ENCODE results near the gene DYRK1B.

The DYRK1B gene

DNA sequence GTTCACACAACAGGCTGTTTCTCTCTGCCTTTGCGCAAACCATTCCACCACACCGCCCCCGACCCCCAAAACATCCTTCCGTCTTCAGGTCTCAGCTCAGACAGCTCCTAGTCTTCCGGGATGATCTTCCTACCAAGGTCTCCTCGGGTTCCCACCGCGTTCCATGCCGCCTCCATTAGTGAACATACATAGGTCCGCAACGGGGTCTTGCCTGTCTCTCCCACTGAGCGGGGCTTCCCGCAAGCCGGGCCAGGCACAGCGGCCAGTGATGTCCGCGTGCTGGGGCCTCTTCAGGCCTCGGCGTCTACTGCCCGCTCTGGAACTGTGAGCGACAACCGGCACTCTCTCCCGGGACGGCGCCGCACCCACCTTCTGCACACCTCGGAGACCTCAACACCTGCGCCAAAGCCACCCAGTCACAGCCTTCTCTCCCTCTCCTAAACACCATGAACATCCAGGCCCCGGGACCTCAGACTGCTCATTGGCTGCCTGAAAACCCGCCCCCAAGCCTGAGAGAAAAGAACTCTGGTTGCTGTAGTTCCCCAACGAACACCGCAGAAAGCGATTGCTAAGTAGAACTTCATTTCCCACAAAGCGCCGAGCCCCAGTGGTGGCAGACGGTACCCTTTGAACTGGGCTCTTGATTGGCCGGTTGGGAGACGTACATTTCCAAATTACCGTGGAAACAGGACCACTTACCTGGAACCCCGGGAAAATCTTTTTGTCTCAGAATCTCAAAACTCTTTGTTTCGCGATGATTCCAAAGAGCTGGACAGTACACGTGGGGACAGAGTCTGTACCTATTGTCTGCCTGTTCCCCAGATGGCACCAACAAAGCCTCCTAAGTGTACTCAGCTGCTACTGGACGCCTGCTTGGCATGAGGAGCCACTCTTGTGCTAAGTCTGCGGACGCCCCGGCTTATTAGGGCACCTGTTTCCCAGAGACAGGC, 9.5 kb downstream of the DYRK1B start (continued):
- no peak for TF ChIP-seq MEIS1 (CRISPR knock-in tag; IDR thresholded peaks at IDR 0.05; ENCODE audit: borderline replicate concordance)
- no peak for TF ChIP-seq BCL11A (tag by site-specific recombination; IDR thresholded peaks at IDR 0.05; ENCODE audit: low read depth)
- no peak for TF ChIP-seq ZNF433 (tag by site-specific recombination; IDR thresholded peaks at IDR 0.05; ENCODE audit: low read depth)
- no peak for TF ChIP-seq SETDB1 (IDR thresholded peaks at IDR 0.05; ENCODE audit: insufficient read length, low read length)
- peak; percentile 91; the same call in 1 of the 2 replicates for TF ChIP-seq ZNF391 (tag by site-specific recombination; IDR thresholded peaks at IDR 0.05; ENCODE audit: borderline replicate concordance, low read depth)
- TF ChIP-seq ZNF280C (tag by site-specific recombination; IDR thresholded peaks at IDR 0.05) = no peak
- TF ChIP-seq, protein P1, sequence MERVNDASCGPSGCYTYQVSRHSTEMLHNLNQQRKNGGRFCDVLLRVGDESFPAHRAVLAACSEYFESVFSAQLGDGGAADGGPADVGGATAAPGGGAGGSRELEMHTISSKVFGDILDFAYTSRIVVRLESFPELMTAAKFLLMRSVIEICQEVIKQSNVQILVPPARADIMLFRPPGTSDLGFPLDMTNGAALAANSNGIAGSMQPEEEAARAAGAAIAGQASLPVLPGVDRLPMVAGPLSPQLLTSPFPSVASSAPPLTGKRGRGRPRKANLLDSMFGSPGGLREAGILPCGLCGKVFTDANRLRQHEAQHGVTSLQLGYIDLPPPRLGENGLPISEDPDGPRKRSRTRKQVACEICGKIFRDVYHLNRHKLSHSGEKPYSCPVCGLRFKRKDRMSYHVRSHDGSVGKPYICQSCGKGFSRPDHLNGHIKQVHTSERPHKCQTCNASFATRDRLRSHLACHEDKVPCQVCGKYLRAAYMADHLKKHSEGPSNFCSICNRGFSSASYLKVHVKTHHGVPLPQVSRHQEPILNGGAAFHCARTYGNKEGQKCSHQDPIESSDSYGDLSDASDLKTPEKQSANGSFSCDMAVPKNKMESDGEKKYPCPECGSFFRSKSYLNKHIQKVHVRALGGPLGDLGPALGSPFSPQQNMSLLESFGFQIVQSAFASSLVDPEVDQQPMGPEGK (tag by site-specific recombination; IDR thresholded peaks at IDR 0.05) = peak; percentile 57
- TF ChIP-seq ZSCAN23 (tag by site-specific recombination; IDR thresholded peaks at IDR 0.05) = no peak
- peak; percentile 85 for TF ChIP-seq PRDM10 (tag by site-specific recombination; IDR thresholded peaks at IDR 0.05)
- peak; percentile 13; the same call in 1 of the 2 replicates for TF ChIP-seq SALL2 (tag by site-specific recombination; IDR thresholded peaks at IDR 0.05; ENCODE audit: borderline replicate concordance)
- TF ChIP-seq ZNF174 (tag by site-specific recombination; IDR thresholded peaks at IDR 0.05) = no peak
- TF ChIP-seq ZBTB26 (tag by site-specific recombination; optimal IDR thresholded peaks at IDR 0.05) = peak; percentile 32
- peak; percentile 91 for TF ChIP-seq KLF16 (tag by site-specific recombination; IDR thresholded peaks at IDR 0.05)
- no peak; the same call in 1 of the 2 replicates for TF ChIP-seq GLI2 (tag by site-specific recombination; IDR thresholded peaks at IDR 0.05; ENCODE audit: borderline replicate concordance, low read depth)
- no peak for TF ChIP-seq ZNF560 (tag by site-specific recombination; IDR thresholded peaks at IDR 0.05; ENCODE audit: borderline replicate concordance)
- TF ChIP-seq, protein P2, sequence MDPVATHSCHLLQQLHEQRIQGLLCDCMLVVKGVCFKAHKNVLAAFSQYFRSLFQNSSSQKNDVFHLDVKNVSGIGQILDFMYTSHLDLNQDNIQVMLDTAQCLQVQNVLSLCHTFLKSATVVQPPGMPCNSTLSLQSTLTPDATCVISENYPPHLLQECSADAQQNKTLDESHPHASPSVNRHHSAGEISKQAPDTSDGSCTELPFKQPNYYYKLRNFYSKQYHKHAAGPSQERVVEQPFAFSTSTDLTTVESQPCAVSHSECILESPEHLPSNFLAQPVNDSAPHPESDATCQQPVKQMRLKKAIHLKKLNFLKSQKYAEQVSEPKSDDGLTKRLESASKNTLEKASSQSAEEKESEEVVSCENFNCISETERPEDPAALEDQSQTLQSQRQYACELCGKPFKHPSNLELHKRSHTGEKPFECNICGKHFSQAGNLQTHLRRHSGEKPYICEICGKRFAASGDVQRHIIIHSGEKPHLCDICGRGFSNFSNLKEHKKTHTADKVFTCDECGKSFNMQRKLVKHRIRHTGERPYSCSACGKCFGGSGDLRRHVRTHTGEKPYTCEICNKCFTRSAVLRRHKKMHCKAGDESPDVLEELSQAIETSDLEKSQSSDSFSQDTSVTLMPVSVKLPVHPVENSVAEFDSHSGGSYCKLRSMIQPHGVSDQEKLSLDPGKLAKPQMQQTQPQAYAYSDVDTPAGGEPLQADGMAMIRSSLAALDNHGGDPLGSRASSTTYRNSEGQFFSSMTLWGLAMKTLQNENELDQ (tag by site-specific recombination; IDR thresholded peaks at IDR 0.05; ENCODE audit: low read depth) = no peak
- TF ChIP-seq ZNF354C (tag by site-specific recombination; IDR thresholded peaks at IDR 0.05; ENCODE audit: borderline replicate concordance, low read depth) = no peak
- no peak for TF ChIP-seq ZNF16 (tag by site-specific recombination; IDR thresholded peaks at IDR 0.05; ENCODE audit: low read depth)
- TF ChIP-seq ZNF785 (tag by site-specific recombination; IDR thresholded peaks at IDR 0.05) = peak; percentile 44; the same call in 1 of the 2 replicates
- TF ChIP-seq SP3 (tag by site-specific recombination; IDR thresholded peaks at IDR 0.05) = peak; percentile 95
- peak; percentile 76 for TF ChIP-seq KLF9 (tag by site-specific recombination; IDR thresholded peaks at IDR 0.05; ENCODE audit: low read depth)
- no peak for TF ChIP-seq ZNF302 (tag by site-specific recombination; IDR thresholded peaks at IDR 0.05; ENCODE audit: low read depth)
- peak; percentile 99 for TF ChIP-seq ZBTB20 (tag by site-specific recombination; IDR thresholded peaks at IDR 0.05)
